HUES6 (cell line): ENCODE measurements around the gene TRAM2.

ENCODE experiments used
- H3K27ac ChIP-seq: 2 replicates; pipeline ENCODE4 v1.7.0; 2013; ENCODE audit warnings: low read depth, mild to moderate bottlenecking, low read length, inconsistent platforms
- H3K27me3 ChIP-seq: 2 replicates; pipeline ENCODE4 v1.6.1; 2013; ENCODE audit warnings: low read length; ENCODE audit not compliant: control insufficient read depth, insufficient read depth
- H3K36me3 ChIP-seq: 2 replicates; pipeline ENCODE4 v1.6.1; 2013; ENCODE audit warnings: low read length; ENCODE audit not compliant: control insufficient read depth, insufficient read depth
- H3K4me1 ChIP-seq: 2 replicates; pipeline ENCODE4 v1.6.1; 2013; ENCODE audit warnings: low read length; ENCODE audit not compliant: control insufficient read depth, insufficient read depth
- H3K4me3 ChIP-seq: 2 replicates; pipeline ENCODE4 v1.5.1; 2013; ENCODE audit warnings: low read depth, low read length
- H3K9ac ChIP-seq: one replicate; pipeline ENCODE4 v1.6.1; 2013; ENCODE audit warnings: mild to moderate bottlenecking, low read length
- H3K9me3 ChIP-seq: 2 replicates; pipeline ENCODE4 v1.6.1; 2013; ENCODE audit warnings: low read depth, low read length; ENCODE audit not compliant: control insufficient read depth, insufficient read depth

The TRAM2 gene

DNA sequence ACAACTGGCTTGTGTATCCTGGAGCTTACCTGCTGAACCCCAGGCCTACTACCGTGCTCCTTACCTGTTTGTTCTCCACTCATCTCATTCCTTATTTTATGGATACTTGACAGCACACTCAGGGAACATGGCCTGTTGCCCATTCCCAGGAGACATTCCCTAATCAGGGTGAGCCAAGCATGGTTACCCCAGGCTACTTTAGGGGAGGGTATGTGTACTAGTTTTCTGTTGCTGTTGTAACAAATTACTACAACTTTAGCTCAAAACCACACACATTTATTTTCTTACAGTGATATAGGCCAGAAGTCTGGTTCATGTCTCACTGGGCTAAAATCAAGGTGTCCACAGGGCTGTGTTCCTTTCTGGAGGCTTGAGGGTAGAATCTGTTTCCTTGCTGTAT lies 15.0 kb upstream of the TRAM2 start:
- Histone ChIP-seq H3K27ac (no peak overlapping the region), H3K9ac (no peak overlapping the region), H3K9me3 (no peaks in the 10 kb centered on the region), H3K4me1 (peaks cover 25% of the 10 kb centered on the region), H3K27me3 (no peaks in the 10 kb centered on the region), H3K4me3 (no peak overlapping the region), H3K36me3 (no peaks in the 10 kb centered on the region)

DNA sequence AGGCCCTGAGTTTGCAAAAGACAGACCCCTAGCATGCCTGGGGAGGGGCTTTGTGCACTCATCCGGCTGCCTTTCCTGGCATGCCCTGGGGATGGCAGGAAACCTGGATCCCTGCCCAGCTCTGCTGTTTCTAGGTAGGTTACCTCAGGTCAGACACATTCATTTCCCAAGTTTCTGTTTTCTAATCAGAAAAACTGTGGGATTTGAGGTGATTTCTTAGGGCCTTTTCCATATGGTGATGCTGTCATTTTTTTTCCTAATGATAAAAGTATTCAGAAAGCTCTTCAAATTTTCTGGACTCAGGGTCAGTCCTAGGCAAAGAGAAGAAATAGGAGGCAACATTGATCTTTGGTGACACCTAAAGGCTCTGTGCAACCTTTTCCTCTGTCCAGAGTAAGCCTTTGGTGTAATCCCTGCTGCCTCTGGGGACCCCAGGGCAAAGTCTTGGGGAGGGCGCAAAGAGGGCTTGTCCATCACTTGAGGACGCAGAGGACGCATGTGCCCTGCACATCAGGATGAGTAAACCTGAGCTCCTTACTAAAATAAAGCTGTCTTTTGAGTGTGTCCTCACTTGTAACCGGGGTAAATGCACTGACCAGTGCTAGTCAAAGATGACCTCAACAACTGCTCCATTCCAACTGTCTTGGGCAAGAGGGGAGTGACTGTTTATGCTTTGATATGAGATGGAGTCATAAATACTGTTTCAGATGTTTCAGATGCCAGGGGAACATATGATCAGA lies 13.5 kb upstream of the TRAM2 start:
- Histone ChIP-seq H3K27me3 (no peaks in the 10 kb centered on the region), H3K4me3 (no peak overlapping the region), H3K4me1 (peaks cover 18% of the 10 kb centered on the region), H3K36me3 (no peaks in the 10 kb centered on the region), H3K9me3 (no peaks in the 10 kb centered on the region), H3K27ac (no peak overlapping the region), H3K9ac (no peak overlapping the region)

DNA sequence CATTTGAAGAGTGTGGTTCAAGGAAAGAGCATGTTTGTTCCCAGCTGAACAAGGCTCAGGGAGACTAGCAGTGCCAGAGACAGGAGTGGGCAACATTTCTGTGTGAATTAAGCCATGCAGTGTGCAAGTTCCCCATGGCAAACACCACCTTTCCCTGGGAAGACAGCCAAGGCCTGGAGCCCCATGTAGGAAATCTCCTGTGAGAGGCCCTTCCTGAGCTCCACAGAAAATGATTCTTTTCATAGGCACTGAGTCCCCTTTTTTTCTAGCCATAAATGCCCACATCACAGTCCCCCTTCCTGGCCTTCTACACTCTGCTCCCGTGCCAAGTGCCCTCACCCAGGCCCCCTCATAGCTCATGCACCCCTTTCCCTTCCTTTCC lies 11.8 kb upstream of the TRAM2 start:
- Histone ChIP-seq H3K36me3 (no peaks in the 10 kb centered on the region), H3K9ac (no peak overlapping the region), H3K4me1 (peaks cover 10% of the 10 kb centered on the region; the same call in 1 of the 2 replicates), H3K27ac (no peak overlapping the region; the same call in 1 of the 2 replicates), H3K9me3 (no peaks in the 10 kb centered on the region), H3K4me3 (no peak overlapping the region), H3K27me3 (no peaks in the 10 kb centered on the region)

DNA sequence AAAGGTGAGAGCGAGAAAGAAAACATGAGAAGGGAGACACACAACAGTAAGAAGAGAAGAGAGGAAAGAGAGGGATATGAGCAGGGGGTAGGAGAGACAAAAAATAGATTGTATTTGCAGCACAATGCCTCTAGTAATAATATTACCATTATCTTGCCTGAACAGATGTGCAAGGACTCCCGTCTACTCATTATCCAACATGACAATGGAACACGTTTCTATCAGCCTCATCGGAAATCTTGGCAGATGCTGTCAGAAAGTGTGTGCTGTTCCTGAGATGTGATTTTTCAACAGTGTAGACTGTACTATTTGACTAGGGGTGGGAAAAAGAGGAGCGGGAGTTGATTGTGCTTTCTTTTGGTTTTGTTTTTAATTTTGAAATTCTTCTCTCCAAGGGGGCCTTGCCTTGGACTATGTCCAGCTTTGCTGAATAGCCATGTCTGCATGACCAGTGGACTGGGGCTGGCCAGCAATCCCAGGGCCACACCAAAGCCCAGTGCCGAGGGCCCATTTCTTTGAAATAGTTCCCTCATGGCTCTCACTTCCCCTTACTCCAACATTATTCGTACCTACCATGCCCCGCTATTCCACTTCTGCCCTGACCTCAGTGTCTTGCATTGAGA lies 11.3 kb upstream of the TRAM2 start:
- no peaks in the 10 kb centered on the region for H3K9me3 ChIP-seq
- H3K27me3 ChIP-seq = no peaks in the 10 kb centered on the region
- H3K4me3 ChIP-seq = no peak overlapping the region
- H3K9ac ChIP-seq = no peak overlapping the region
- no peak overlapping the region for H3K27ac ChIP-seq
- H3K36me3 ChIP-seq = no peaks in the 10 kb centered on the region
- peaks cover 10% of the 10 kb centered on the region; the same call in 1 of the 2 replicates for H3K4me1 ChIP-seq

DNA sequence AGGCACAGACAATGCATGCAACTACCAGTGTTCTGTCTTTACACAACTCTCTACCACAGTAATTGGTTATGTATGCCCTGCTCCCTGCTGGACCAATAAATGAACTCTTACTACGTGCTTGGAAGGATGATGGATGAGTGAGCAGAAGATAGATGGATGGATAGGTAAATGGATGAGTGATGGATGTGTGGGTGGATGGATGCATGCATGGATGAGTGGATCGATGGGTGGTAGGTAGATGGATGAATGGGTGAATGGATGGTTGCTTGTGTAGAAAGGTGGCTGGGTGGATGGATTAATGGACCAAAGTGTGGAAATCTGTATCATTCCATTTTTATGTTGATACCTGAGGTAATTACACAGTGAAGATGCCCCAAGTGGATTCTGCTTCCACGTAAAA lies 10.1 kb upstream of the TRAM2 start:
- H3K9me3 ChIP-seq = no peaks in the 10 kb centered on the region
- H3K27me3 ChIP-seq = no peaks in the 10 kb centered on the region
- H3K36me3 ChIP-seq = no peaks in the 10 kb centered on the region
- H3K9ac ChIP-seq = no peak overlapping the region
- no peak overlapping the region for H3K4me3 ChIP-seq
- H3K27ac ChIP-seq = no peak overlapping the region
- H3K4me1 ChIP-seq = peaks cover 10% of the 10 kb centered on the region; the same call in 1 of the 2 replicates

DNA sequence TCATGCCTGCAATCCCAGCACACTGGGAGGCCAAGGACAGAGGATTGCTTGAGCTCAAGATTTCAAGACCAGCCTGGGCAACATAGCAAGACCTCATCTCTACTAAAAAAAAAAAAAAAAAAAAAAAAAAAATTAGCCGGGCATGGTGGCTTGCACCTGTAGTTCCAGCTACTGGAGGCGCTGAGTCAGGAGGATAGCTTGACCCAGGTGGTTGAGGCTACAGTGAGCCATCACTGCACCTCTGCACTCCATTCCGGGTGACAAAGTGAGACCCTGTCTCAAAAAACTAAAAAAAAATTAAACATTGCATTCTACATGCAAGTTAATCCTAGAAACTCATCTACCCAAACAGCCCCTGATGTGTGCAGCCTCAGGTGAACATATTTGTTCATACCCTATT lies 7.3 kb upstream of the TRAM2 start:
- Histone ChIP-seq H3K9me3 (no peaks in the 10 kb centered on the region), H3K4me1 (peaks cover 6% of the 10 kb centered on the region; the same call in 1 of the 2 replicates), H3K36me3 (no peaks in the 10 kb centered on the region), H3K9ac (no peak overlapping the region), H3K4me3 (no peak overlapping the region), H3K27ac (no peak overlapping the region), H3K27me3 (no peaks in the 10 kb centered on the region)

DNA sequence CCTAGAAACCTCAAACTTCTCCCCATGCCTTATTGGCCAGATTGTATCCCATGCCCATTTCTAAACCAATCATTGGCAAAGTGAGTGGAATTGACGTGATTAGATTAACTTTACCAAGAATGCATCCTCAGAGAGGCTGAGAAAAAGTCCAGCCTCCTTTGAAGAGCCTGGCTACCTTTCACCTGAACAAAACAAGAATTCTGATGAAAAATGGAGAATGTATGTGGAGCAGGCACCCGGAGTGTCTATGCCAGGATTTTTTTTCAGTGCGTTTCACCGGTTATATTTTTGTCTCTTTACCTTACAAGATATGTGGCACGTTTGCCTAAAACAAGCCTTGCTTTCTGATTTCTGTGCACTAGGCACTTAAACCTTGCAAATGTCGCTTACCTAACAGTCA lies 6.1 kb upstream of the TRAM2 start:
- Histone ChIP-seq H3K36me3 (no peaks in the 10 kb centered on the region), H3K4me3 (no peak overlapping the region), H3K27me3 (no peaks in the 10 kb centered on the region), H3K9ac (no peak overlapping the region), H3K4me1 (no peaks in the 10 kb centered on the region), H3K9me3 (no peaks in the 10 kb centered on the region), H3K27ac (no peak overlapping the region)

DNA sequence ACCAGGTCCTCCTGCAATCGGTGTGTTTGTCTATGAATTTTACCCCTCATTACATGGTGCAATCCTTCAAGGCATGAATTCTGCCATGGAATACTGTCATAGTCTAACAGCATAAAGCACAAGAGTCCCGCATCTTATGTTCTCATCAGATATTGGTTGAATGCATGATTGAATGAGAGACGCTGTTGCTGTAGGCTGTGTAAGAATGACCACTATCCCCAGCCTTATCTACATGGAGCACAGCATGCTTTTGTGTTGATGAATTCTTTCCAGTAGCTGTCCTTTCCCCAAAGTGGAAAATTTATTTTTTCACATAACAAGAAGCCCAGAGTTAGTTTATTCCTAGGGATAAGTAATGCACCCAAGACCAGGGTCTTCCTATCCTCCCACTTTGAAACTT lies 5.6 kb upstream of the TRAM2 start:
- no peaks in the 10 kb centered on the region for H3K27me3 ChIP-seq
- H3K9me3 ChIP-seq = no peaks in the 10 kb centered on the region
- no peaks in the 10 kb centered on the region for H3K36me3 ChIP-seq
- no peak overlapping the region for H3K27ac ChIP-seq
- H3K9ac ChIP-seq = no peak overlapping the region
- H3K4me1 ChIP-seq = no peaks in the 10 kb centered on the region
- no peak overlapping the region for H3K4me3 ChIP-seq

DNA sequence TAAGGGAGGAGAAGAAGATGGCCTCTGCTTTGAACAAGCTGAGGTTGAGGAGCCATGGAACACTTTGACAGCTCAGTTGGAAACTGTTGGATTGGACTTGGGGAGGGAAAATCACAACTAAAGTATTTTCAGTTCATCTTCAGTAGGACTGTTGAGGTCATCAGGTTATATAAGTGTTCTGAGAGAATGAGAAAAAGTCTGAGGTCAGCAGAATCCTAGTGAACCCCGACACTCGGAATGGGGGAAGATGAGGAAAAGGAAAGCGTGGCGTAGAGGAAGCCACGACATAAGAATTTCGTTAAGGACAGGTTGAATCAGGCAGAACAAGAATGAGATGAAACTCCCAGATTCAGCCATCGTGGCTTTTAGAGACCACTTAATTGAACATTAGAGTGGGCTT lies 4.0 kb upstream of the TRAM2 start:
- no peak overlapping the region for H3K4me3 ChIP-seq
- peaks cover 5% of the 10 kb centered on the region for H3K4me1 ChIP-seq
- no peak overlapping the region for H3K27ac ChIP-seq
- no peaks in the 10 kb centered on the region for H3K9me3 ChIP-seq
- no peaks in the 10 kb centered on the region for H3K36me3 ChIP-seq
- H3K9ac ChIP-seq = no peak overlapping the region
- H3K27me3 ChIP-seq = no peaks in the 10 kb centered on the region

DNA sequence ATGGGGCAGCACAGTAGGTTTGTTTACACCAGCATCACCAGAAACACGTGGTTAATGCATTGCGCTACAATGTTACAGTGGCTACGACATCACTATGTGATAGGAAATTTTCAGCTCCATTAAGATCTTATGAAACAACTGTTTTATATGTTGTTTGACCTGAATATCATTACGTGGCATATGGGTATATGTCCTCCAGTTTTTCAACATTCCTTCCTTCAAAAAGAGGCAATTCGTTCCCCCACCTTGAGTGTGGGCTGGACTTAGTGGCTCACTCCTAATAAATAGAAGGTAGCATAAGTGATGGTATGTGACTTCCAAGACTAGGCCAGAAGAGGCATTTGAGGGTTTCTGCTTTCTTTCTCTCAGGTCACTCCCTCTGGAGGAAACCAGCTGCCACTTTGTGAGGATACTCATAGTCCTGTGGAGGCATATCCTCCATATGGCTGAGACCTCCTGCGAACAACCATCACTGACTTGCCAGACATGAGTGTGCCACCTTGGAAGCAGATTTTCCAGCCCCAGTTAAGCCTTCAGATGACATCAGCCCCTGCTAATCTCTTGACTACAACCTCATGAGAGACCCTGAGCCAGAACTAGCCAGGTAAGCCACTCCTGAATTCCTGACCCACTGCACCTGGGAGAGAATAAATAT lies 2.3 kb upstream of the TRAM2 start:
- Histone ChIP-seq H3K27me3 (no peaks in the 10 kb centered on the region), H3K4me1 (peaks cover 23% of the 10 kb centered on the region), H3K9me3 (no peaks in the 10 kb centered on the region), H3K36me3 (no peaks in the 10 kb centered on the region), H3K4me3 (no peak overlapping the region), H3K9ac (no peak overlapping the region), H3K27ac (no peak overlapping the region)

DNA sequence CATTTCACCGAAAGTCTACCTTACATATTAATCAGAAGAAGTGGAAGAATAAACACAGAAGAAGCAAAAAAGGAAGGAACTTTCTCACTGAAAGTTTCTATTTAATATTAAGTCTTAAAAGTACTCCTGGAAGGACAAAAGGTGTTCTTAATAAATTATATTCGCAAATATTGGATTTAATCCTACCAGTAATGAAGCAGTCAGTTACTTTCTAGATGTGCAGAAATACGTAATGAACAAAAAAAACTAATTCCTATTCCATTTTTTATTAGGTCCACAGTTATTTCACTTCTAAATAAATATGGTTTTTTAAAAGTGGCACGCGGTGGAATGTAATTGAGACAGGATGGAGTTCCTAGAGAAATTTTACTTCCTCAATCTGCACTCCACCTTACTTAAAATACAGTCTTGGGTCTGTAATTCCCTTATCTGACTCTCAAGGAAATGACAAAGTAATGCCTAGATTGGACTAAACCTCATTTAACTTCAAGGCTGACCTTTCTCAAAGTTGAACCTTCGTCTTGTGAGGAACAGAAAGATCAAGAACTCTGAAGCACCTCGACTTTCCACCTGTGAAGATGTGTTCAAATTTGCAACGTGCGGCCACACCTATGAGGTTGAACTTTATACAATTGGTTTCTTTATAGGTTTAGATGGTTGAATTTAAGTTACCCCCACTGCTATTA lies 1.1 kb upstream of the TRAM2 start:
- no peaks in the 10 kb centered on the region for H3K27me3 ChIP-seq
- peak overlapping the region; percentile 80 for H3K4me3 ChIP-seq
- no peaks in the 10 kb centered on the region for H3K9me3 ChIP-seq
- peak overlapping the region; percentile 91 for H3K9ac ChIP-seq
- H3K27ac ChIP-seq = peak overlapping the region; percentile 88
- H3K4me1 ChIP-seq = peaks cover 35% of the 10 kb centered on the region
- H3K36me3 ChIP-seq = no peaks in the 10 kb centered on the region
